HL-60 (cell line): ENCODE data around the gene PECR.

Experiments used
- CTCF ChIP-seq: IDR thresholded peaks from one replicate; pipeline ENCODE4 v1.5.1; 2011; ENCODE audit warnings: low read length, control low read depth, inconsistent platforms; ENCODE audit not compliant: insufficient read depth
- POLR2AphosphoS5 ChIP-seq: IDR thresholded peaks from 2 replicates; pipeline ENCODE4 v1.6.1; 2012; ENCODE audit warnings: low read depth
- REST ChIP-seq: IDR thresholded peaks from 2 replicates; pipeline ENCODE4 v1.6.1; 2012; ENCODE audit warnings: low read depth; ENCODE audit not compliant: insufficient replicate concordance

- TF ChIP-seq CTCF (no peak), REST (no peak), POLR2AphosphoS5 (no peak)
Measured at GRCh38 chr2:216056739-216057138, 24.9 kb downstream of the PECR start.
